Stimulated activated CD4-positive, alpha-beta T cell treated with anti-CD3 and anti-CD28 coated beads, Interleukin-2, amount 100 ng/mL, for 48 hours (primary cell): ENCODE results near the gene LRRTM4.
"Not testable (repeated sequence)": the region's sequence is repeated elsewhere in the genome, so short reads cannot be mapped to it uniquely, and the experiment has no call there.

Experiments
- DNase-seq, 2 donors: peaks; one replicate each; pipeline ENCODE4 v3.0.0-alpha.2; 2020

The LRRTM4 gene

DNA sequence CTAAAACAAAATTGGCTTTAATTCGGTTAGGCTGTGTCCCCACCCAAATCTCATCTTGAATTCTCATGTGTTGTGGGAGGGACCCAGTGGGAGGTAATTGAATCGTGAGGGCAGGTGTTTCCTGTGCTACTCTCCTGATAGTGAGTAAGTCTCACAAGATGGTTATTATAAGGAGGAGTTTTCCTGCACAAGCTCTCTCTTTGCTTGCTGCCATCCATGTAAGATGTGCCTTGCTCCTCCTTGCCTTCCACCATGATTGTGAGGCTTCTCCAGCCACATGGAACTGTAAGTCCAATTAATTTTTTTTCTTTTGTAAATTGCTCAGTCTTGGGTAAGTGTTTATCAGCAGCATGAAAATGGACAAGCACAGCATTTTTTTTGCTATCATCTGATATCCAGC is 476.7 kb downstream of the LRRTM4 start:
- DNase-seq: not testable (repeated sequence)

GRCh38 chr2:77034445-77034844 is 487.7 kb downstream of the LRRTM4 start:
- no peak for DNase-seq

DNA sequence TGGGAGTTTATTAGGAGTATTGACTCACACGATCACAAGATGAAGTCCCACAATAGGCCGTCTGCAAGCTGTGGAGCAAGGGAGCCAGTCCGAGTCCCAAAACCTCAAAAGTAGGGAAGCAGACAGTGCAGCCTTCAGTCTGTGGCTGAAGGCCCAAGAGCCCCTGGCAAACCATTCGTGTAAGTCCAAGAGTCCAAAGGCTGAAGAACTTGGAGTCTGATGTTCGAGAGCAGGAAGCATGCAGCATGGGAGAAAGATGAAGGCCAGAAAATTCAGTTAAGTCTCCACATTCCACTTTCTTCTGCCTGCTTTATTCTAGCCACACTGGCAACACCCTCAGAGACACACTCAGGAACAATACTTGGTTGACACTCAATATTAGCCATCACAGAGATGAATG is 492.9 kb downstream of the LRRTM4 start:
- not testable (repeated sequence) for DNase-seq

GRCh38 chr2:77028032-77028600 is 494.1 kb downstream of the LRRTM4 start:
- no peak for DNase-seq

DNA sequence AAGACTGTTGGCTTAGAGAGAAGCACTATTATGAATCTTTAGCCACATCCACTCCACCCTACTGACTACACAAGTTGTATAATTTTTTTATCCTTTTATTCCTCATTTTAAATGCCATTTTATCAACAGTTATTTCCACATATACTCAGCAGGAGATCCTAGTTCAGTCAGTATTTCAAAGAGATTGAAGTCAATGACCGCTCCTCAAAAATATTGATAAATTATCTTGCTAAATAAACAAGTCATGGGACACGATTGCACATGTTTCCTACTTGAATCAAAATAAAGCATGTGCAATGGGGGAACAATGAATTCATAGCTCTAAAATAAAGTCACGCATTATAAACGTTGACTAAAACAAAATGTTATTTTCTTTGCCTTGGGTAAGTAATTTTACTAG is 496.5 kb downstream of the LRRTM4 start:
- DNase-seq: no peak

DNA sequence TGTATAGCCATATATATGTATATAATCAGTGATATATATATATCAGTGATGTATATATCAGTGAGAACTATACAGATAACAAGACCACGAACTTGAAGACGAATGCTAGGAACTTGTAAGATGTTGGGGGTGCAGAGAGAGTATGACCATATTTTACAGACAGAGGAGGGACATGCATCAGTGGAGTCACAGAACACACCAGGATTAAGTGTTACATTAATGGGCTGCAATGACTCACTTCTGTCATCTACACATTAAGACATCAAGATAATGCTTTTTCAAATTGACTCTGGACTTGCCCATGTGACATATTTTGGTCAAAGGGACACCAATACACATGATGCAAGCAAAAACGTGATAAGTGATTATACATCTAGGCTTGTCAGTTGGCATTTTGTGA is 501.0 kb downstream of the LRRTM4 start:
- DNase-seq: no peak

- DNase-seq: no peak
Observed at GRCh38 chr2:77018219-77018618, 504.0 kb downstream of the LRRTM4 start.

DNA sequence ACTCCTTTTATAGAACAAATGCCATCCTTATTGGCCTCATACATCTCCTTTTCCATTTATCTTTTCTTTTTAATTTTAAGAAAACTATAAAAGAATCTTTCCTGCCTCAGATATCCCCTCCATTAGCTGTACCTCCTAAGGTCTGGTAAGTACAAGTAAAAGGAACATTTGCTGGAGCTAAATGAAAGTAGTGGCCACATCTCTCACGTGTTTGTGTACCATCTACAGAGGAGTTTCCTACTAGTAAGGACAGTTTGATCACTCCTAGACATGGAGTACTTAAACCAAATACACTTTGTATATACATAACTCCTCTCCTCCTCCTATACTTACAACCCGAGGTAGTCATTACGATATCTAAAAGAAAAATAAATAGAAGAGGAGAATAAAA is 504.8 kb downstream of the LRRTM4 start:
- no peak for DNase-seq

GRCh38 chr2:77016443-77017354 is 505.5 kb downstream of the LRRTM4 start:
- no peak for DNase-seq

- DNase-seq: no peak
Observed at GRCh38 chr2:77013953-77014352, 508.2 kb downstream of the LRRTM4 start.

DNA sequence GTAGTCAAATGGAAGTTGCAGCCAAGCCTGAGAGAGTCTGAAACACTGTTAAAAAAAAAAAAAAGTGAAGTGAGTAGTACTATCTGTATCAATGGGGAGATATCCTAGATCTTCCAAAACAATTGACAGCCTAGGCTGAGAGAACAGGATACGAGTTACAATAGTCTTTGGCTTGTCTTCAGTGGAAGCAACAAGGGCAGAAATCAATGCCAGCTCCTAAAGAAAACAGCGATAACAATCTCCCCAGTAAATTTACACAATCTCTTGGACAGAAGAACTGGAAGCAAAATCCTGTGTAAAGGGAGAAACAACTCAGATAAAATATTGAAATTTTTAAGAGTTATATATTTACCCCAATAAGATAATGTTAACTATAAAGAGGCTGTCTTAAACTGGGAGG is 508.7 kb downstream of the LRRTM4 start:
- DNase-seq: no peak

DNA sequence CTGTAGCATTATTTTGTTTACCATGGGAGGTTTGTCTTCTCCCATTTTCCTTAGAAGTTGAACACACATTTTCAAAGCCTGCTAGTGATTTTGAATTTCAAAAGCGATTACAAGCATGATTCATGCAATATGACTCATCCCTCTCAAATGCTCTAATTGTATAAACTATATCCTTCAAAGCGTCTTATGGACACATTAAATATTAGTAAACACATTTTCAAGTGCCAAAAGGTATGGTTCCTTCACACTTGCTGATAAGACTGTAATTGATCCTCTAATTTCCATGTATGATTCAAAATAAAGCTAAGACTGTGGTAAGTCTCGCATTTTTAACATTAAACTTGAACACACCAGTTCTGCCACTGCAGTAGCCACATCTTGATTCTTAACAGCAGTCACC is 512.9 kb downstream of the LRRTM4 start:
- DNase-seq: no peak

DNA sequence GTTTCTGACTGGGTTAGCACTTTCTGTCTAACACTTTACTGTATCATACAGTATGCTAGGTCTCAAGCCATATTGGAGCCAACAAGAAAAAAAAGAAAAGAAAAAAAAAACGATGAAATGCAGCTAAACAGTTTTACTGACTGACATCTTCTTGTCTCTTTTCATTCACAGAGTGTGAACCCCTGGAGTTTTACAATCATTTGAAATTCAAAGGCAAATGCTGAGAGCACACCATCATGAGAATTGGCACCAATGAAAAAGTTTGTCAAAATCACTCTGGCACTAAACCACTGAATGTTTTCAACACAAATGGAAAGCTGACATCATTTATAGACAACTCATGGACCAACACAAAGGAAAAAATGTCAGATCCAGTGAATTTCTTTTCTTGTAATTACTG is 513.3 kb downstream of the LRRTM4 start:
- no peak for DNase-seq

GRCh38 chr2:77007686-77008085 is 514.5 kb downstream of the LRRTM4 start:
- no peak for DNase-seq

DNA sequence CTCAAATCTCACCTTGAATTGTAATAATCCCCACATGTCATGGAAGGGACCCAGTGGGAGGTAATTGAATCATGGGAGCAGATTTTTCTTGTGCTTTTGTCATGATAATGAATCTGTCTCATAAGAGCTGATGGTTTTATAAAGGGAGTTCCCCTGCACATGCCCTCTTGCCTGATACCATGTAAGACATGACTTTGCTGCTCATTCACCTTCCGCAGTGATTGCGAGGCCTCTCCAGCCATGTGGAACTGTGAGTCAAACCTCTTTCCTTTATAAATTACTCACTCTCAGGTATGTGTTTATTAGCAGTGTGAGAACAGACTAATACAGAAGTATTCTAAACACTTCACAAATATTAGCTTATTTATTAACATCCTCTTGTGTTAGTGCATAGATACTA is 516.7 kb downstream of the LRRTM4 start:
- no peak for DNase-seq

DNA sequence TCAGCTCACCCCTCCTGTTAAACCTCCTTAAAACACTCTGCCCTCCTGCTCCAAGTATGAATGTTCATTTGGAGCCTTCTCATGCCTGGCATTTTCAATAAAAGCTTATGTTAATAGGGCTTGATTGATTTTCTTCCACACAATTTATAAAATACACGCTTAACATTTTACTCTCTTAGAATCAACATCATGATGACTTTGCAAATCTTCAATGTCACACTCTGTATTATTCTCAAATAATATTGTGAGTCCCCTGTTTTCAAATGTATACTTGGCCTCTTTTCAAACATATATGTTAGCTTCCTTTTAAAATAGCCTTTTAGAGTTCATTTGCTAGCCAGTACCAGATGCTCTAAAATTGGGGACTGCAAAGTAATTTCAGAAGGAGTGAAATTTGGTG is 520.3 kb downstream of the LRRTM4 start:
- no peak for DNase-seq

GRCh38 chr2:76998704-76999103 is 523.5 kb downstream of the LRRTM4 start:
- DNase-seq: no peak

DNA sequence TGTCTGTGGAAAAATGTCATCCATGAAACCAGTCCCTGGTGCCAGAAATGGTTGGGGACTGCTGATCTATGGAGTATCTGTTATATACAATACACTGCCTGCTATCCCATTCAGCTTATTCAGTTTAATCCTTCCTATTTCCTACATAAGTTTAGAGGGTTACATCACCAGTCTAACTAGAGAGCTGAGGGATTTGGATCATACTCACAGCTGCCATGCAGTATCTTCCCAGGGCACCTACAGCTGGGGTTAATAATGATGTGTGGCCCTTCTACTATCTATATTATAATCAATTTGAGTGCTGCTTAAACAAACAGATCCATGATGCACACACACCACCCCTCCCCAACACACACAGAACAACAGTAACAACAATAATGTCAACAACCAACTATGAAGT is 524.0 kb downstream of the LRRTM4 start:
- DNase-seq: no peak

- DNase-seq: no peak
Observed at GRCh38 chr2:76997296-76997695, 524.9 kb downstream of the LRRTM4 start.

GRCh38 chr2:76985387-76986136 is 536.6 kb downstream of the LRRTM4 start:
- no peak for DNase-seq

GRCh38 chr2:76984359-76984758 is 537.8 kb downstream of the LRRTM4 start:
- DNase-seq: no peak

DNA sequence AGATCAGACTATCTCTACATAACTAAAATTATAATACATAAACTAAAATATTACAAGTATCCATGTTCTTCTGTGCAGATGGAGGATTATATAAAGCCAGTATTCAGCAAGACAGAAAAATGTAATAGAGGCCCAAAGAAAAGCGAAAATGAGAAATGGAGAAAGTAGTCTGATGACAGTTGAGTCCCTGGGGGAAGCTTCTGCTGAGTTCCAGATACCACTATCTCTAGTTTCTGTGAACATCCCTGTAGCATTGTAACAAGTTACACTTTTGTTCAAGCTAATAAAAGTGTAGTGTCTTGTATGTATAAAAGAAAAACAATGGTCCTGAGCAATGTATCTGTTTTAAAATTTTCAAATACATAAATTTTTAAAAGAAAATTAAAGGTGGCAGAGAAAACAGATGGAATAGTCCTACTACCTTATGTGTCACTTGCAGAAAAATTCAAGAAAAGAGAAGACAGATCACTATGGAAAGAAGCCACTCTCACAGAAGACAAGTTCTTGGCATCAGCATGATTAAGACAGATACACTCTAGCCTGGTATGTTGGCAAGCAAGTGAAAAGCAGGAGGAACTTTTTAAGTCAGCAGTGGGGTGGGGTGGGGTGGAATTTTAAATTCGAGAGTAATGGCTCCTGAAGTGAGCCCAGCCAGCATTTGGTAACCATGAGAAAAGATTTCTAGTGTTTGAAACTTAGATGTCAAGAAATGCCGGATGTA is 541.9 kb downstream of the LRRTM4 start:
- DNase-seq: no peak
